Activated CD8-positive, alpha-beta memory T cell treated with anti-CD3 and anti-CD28 coated beads for 36 hours (primary cell): ENCODE measurements around the gene RBMS3. TPM values are rescaled to one million over a fixed set of nuclear protein-coding genes. Genes with fewer than 3 reads are reported as not detected.

Experiments
- CTCF ChIA-PET: fragments of 350-600 bp; sonication (Branson Sonifier 250); formaldehyde crosslinking; loops from one replicate; lab custom pipeline; 2021; ENCODE audit warnings: antibody characterized with exemption; lab: Charles Lee
- POLR2A ChIA-PET: fragments of 350-600 bp; sonication (Branson Sonifier 250); formaldehyde crosslinking; loops from one replicate; lab custom pipeline; 2021; ENCODE audit warnings: antibody characterized with exemption; lab: Charles Lee
- total RNA-seq, 2 experiments: library from RNA; stranded (reverse); gene quantifications; one replicate each; pipeline ENCODE4 v1.2.3, GENCODE V29; 2021

Gene RBMS3
- total RNA-seq, 2 experiments from 2014 or later, result 0.48 to 0.86 TPM

- CTCF ChIA-PET, result no interaction called here
- POLR2A ChIA-PET, result no interaction called here
Measured at GRCh38 chr3:29582273-29582672, 301.4 kb downstream of the RBMS3 start.

- POLR2A ChIA-PET, result no interaction called here
- CTCF ChIA-PET, result no interaction called here
Measured at GRCh38 chr3:29583861-29584260, 303.0 kb downstream of the RBMS3 start.

- ChIA-PET CTCF (no interaction called here), POLR2A (no interaction called here)
Measured at GRCh38 chr3:29585368-29585767, 304.5 kb downstream of the RBMS3 start.

- POLR2A ChIA-PET, result no interaction called here
- CTCF ChIA-PET, result no interaction called here
Measured at GRCh38 chr3:29587340-29587739, 306.5 kb downstream of the RBMS3 start.

- CTCF ChIA-PET, result interaction anchor here (0.7 kb wide), 1 partner anchor 936 kb away, joined by 3 read pairs; no protein-coding TSS in a partner anchor
Measured at GRCh38 chr3:29590012-29590411, 309.1 kb downstream of the RBMS3 start.

GRCh38 chr3:29590461-29590860, 309.6 kb downstream of the RBMS3 start:
- ChIA-PET CTCF (no interaction called here), POLR2A (no interaction called here)

More at GRCh38 chr3:29590012-29590411, 309.1 kb downstream of the RBMS3 start:
- POLR2A ChIA-PET, result no interaction called here

- ChIA-PET CTCF (no interaction called here), POLR2A (no interaction called here)
Measured at GRCh38 chr3:29591579-29591978, 310.7 kb downstream of the RBMS3 start.

GRCh38 chr3:29593802-29594201, 312.9 kb downstream of the RBMS3 start:
- ChIA-PET POLR2A (no interaction called here), CTCF (no interaction called here)

GRCh38 chr3:29594261-29594660, 313.4 kb downstream of the RBMS3 start:
- CTCF ChIA-PET, result no interaction called here
- POLR2A ChIA-PET, result no interaction called here

GRCh38 chr3:29597376-29598008, 316.6 kb downstream of the RBMS3 start:
- CTCF ChIA-PET, result interaction anchor here (0.6 kb wide), 1 partner anchor 256 kb away, joined by 4 read pairs; no protein-coding TSS in a partner anchor
- POLR2A ChIA-PET, result no interaction called here

GRCh38 chr3:29601861-29602585, 321.2 kb downstream of the RBMS3 start:
- ChIA-PET CTCF (no interaction called here), POLR2A (no interaction called here)

- ChIA-PET POLR2A (no interaction called here), CTCF (no interaction called here)
Measured at GRCh38 chr3:29605845-29606244, 325.0 kb downstream of the RBMS3 start.

- ChIA-PET POLR2A (no interaction called here), CTCF (no interaction called here)
Measured at GRCh38 chr3:29606416-29606815, 325.5 kb downstream of the RBMS3 start.

GRCh38 chr3:29608414-29609327, 327.8 kb downstream of the RBMS3 start:
- ChIA-PET CTCF (no interaction called here), POLR2A (no interaction called here)

- ChIA-PET CTCF (no interaction called here), POLR2A (no interaction called here)
Measured at GRCh38 chr3:29609328-29609811, 328.5 kb downstream of the RBMS3 start.

GRCh38 chr3:29610781-29611180, 329.9 kb downstream of the RBMS3 start:
- ChIA-PET CTCF (no interaction called here), POLR2A (no interaction called here)

GRCh38 chr3:29611252-29611651, 330.4 kb downstream of the RBMS3 start:
- POLR2A ChIA-PET, result no interaction called here
- CTCF ChIA-PET, result no interaction called here

GRCh38 chr3:29612536-29612935, 331.7 kb downstream of the RBMS3 start:
- POLR2A ChIA-PET, result no interaction called here
- CTCF ChIA-PET, result no interaction called here

GRCh38 chr3:29614954-29615353, 334.1 kb downstream of the RBMS3 start:
- POLR2A ChIA-PET, result no interaction called here
- CTCF ChIA-PET, result no interaction called here
